ENCODE results near the gene OLIG2.

The OLIG2 gene

GRCh38 chr21:33025489-33026442 lies at the start of gene OLIG2:
Gene OLIG2 (plus strand): TSS chr21:33025935. CDS start chr21:33026863, 928 bp downstream.
- no peak for DNase-seq

- no peak for DNase-seq
Observed at GRCh38 chr21:32976791-32977190, 48.9 kb upstream of the OLIG2 start.

GRCh38 chr21:32977216-32977615 lies 48.5 kb upstream of the OLIG2 start:
- no peak for DNase-seq

GRCh38 chr21:32978331-32979270 lies 47.1 kb upstream of the OLIG2 start:
- DNase-seq = no peak

GRCh38 chr21:32979598-32980268 lies 46.0 kb upstream of the OLIG2 start:
- DNase-seq = no peak

- DNase-seq = no peak
Observed at GRCh38 chr21:32981096-32981495, 44.6 kb upstream of the OLIG2 start.

- DNase-seq = no peak
Observed at GRCh38 chr21:32990666-32991065, 35.1 kb upstream of the OLIG2 start.

GRCh38 chr21:32991361-32991760 lies 34.4 kb upstream of the OLIG2 start:
- DNase-seq = no peak

GRCh38 chr21:32993894-32994293 lies 31.8 kb upstream of the OLIG2 start:
- DNase-seq = no peak

- DNase-seq = no peak
Observed at GRCh38 chr21:32994305-32994704, 31.4 kb upstream of the OLIG2 start.

GRCh38 chr21:33007747-33008146 lies 18.0 kb upstream of the OLIG2 start:
- peak; percentile 67 for DNase-seq

GRCh38 chr21:33008333-33009051 lies 17.2 kb upstream of the OLIG2 start:
- no peak for DNase-seq

GRCh38 chr21:33010931-33011330 lies 14.8 kb upstream of the OLIG2 start:
- no peak for DNase-seq

- peak; percentile 77 for DNase-seq
Observed at GRCh38 chr21:33011462-33011861, 14.3 kb upstream of the OLIG2 start.

GRCh38 chr21:33013626-33014025 lies 12.1 kb upstream of the OLIG2 start:
- no peak for DNase-seq

GRCh38 chr21:33014331-33014730 lies 11.4 kb upstream of the OLIG2 start:
- no peak for DNase-seq

- no peak for DNase-seq
Observed at GRCh38 chr21:33015096-33015495, 10.6 kb upstream of the OLIG2 start.

- no peak for DNase-seq
Observed at GRCh38 chr21:33015756-33016155, 10.0 kb upstream of the OLIG2 start.

GRCh38 chr21:33018707-33019465 lies 6.8 kb upstream of the OLIG2 start:
- no peak for DNase-seq

GRCh38 chr21:33019516-33019884 lies 6.2 kb upstream of the OLIG2 start:
- DNase-seq = no peak

- no peak for DNase-seq
Observed at GRCh38 chr21:33019885-33020557, 5.7 kb upstream of the OLIG2 start.
